Occipital lobe (tissue), 2 donors: Measurements from ENCODE around the gene OR6Y1. TPM values are rescaled to one million over a fixed set of nuclear protein-coding genes. Genes with fewer than 3 reads are reported as not detected.

Source experiments
- DNase-seq: peaks from one replicate; lab custom pipeline; 2025; lab: John Stamatoyannopoulos, UW
- total RNA-seq: library from RNA; depleted of rRNA; stranded (reverse); fragments of >200 nt; gene quantifications from one replicate; pipeline ENCODE4 v1.2.3, GENCODE V29; 2014

OR6Y1 gene
- total RNA-seq, 1 donor from 2014 or later: not detected

DNA sequence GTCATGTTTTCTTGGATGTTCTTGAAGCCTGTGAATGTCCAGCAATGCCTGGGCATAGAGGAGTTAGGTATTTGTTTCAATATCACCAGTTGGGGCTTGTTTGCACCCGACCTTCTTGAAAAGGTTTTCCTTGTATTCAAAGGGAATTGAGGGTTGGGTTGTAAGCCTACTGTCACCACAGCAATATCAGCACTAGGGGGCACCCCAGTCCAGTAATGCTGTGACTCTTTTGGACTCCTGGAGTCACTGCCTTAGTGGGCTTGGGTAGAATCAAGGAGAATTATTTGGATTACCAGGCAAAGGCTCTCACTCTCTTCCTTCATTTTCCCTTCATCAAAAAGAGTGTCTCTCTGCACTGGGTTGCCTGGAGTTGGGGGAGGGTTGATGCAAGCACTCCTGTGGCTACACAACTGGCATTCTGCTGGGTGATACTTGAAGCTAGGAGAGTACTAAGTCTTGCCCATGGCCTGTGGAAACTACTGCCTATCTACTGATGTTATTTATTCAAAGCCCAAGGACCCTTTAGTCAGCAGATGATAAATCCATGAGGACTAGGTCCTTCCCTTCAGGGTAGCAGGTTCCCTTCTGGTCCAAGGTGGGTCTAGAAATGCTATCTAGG, 47.7 kb downstream of the OR6Y1 start:
- DNase-seq: no peak

DNA sequence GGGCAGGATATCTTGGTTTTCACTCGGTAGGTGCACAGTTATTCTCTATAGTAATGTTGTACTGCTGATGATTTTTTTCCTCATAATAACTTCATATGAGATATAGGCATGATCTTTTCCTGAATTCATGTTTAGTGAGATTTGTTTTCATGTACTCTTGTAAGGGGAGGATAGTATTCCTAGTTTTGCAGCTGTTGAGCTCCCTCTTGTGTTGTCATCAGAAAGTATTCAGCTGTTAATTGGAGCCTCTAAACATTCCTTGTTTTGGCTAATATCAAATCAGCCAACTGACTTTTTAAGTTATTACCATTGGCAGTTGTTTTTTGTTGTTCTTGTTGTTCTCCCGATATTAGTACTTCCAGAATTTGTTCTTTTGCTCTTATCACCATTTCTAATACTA, 57.8 kb downstream of the OR6Y1 start:
- DNase-seq: no peak

DNA sequence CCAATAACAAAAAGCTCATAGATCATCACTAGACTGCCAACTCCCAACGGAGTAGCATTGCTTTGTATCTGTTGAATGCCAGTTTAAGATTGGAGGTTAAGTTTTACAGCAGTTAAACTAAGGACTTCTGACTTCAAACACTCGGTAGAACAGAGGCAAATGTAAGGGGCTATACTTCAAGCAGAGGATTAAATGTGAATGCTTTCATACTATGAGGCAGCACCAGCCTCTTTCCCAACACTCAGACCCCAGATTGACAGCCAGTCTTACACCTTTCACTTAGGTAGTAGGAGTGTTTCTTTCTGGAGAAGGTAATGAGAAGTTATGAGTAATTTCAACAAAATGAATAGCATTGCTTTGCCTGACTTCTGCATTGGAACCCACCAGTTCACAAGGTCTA, 59.4 kb downstream of the OR6Y1 start:
- no peak for DNase-seq

Other genes starting within 250 kb of the OR6Y1 start
- not detected for gene CD1B, start 222.9 kb downstream of the OR6Y1 start, total RNA-seq
- gene CD1E, start 200.5 kb downstream of the OR6Y1 start, total RNA-seq: not detected
- gene OR10T2, start 154.9 kb downstream of the OR6Y1 start, total RNA-seq: not detected
- gene OR10K2, start 128.2 kb downstream of the OR6Y1 start, total RNA-seq: not detected
- gene OR10K1, start 92.6 kb downstream of the OR6Y1 start, total RNA-seq: not detected
- not detected for gene OR10R2, start 82.2 kb downstream of the OR6Y1 start, total RNA-seq
- gene OR6P1, start 16.2 kb upstream of the OR6Y1 start, total RNA-seq: not detected
- gene OR10X1, start 25.5 kb upstream of the OR6Y1 start, total RNA-seq: not detected
- gene OR10Z1, start 50.9 kb upstream of the OR6Y1 start, total RNA-seq: not detected
- gene SPTA1, start 132.3 kb upstream of the OR6Y1 start, total RNA-seq: 0.94 TPM
- not detected for gene OR6K2, start 146.2 kb upstream of the OR6Y1 start, total RNA-seq
- gene OR6K3, start 166.3 kb upstream of the OR6Y1 start, total RNA-seq: not detected
- gene OR6K6, start 200.3 kb upstream of the OR6Y1 start, total RNA-seq: not detected
- gene OR6N1, start 217.8 kb upstream of the OR6Y1 start, total RNA-seq: not detected
- not detected for gene OR6N2, start 226.8 kb upstream of the OR6Y1 start, total RNA-seq